Measurements from ENCODE around the gene KMT2B. TPM values are rescaled to one million over a fixed set of nuclear protein-coding genes. Genes with fewer than 3 reads are reported as not detected.

KMT2B gene
- total RNA-seq, 1 donor from 2014 or later, result 36.6 TPM

- no peaks in the 10 kb centered on the region for H3K9me3 ChIP-seq
- intact Hi-C loops (cut with DNase I), result no loop called here
- peak; percentile 100 for ATAC-seq
- H3K4me1 ChIP-seq, result no peaks in the 10 kb centered on the region
- peak; percentile 89 for DNase-seq
- no peaks in the 10 kb centered on the region for H3K36me3 ChIP-seq
- H3K27ac ChIP-seq, result no peak overlapping the region
- no peak overlapping the region for H3K4me3 ChIP-seq
- no peaks in the 10 kb centered on the region for H3K27me3 ChIP-seq
- TF ChIP-seq CTCF (IDR thresholded peaks at IDR 0.05), result peak; percentile 96
Observed at GRCh38 chr19:35693835-35694599, 23.8 kb upstream of the KMT2B start.

GRCh38 chr19:35695895-35696422 is 21.8 kb upstream of the KMT2B start:
- Histone ChIP-seq H3K4me1 (no peaks in the 10 kb centered on the region), H3K36me3 (no peaks in the 10 kb centered on the region), H3K27ac (no peak overlapping the region), H3K27me3 (no peaks in the 10 kb centered on the region), H3K9me3 (no peaks in the 10 kb centered on the region), H3K4me3 (no peak overlapping the region)
- no peak for ATAC-seq
- intact Hi-C loops (cut with DNase I), result no loop called here
- no peak for TF ChIP-seq CTCF (IDR thresholded peaks at IDR 0.05)
- no peak for DNase-seq

GRCh38 chr19:35696835-35697234 is 21.0 kb upstream of the KMT2B start:
- no peak overlapping the region for H3K27ac ChIP-seq
- no peaks in the 10 kb centered on the region for H3K27me3 ChIP-seq
- DNase-seq, result no peak
- no peak overlapping the region for H3K4me3 ChIP-seq
- intact Hi-C loops (cut with DNase I), result no loop called here
- no peak for ATAC-seq
- no peaks in the 10 kb centered on the region for H3K36me3 ChIP-seq
- H3K9me3 ChIP-seq, result no peaks in the 10 kb centered on the region
- no peak for TF ChIP-seq CTCF (IDR thresholded peaks at IDR 0.05)
- peaks cover 1% of the 10 kb centered on the region for H3K4me1 ChIP-seq

- no peaks in the 10 kb centered on the region for H3K9me3 ChIP-seq
- ATAC-seq, result peak; percentile 99
- H3K27ac ChIP-seq, result peak overlapping the region; percentile 58
- no peak for TF ChIP-seq CTCF (IDR thresholded peaks at IDR 0.05)
- no peaks in the 10 kb centered on the region for H3K36me3 ChIP-seq
- H3K4me3 ChIP-seq, result peak overlapping the region; percentile 73
- no peaks in the 10 kb centered on the region for H3K27me3 ChIP-seq
- peaks cover 12% of the 10 kb centered on the region for H3K4me1 ChIP-seq
- DNase-seq, result peak; percentile 96
- intact Hi-C loops (cut with DNase I), result no loop called here
Observed at GRCh38 chr19:35702223-35703012, 15.4 kb upstream of the KMT2B start.

- DNase-seq (no peak), ATAC-seq (no peak)
- H3K36me3 ChIP-seq, result no peaks in the 10 kb centered on the region
- intact Hi-C loops (cut with DNase I), result no loop called here
- no peaks in the 10 kb centered on the region for H3K9me3 ChIP-seq
- H3K27me3 ChIP-seq, result no peaks in the 10 kb centered on the region
- TF ChIP-seq CTCF (IDR thresholded peaks at IDR 0.05), result no peak
- H3K27ac ChIP-seq, result no peak overlapping the region
- peaks cover 12% of the 10 kb centered on the region for H3K4me1 ChIP-seq
- peak overlapping the region; percentile 73 for H3K4me3 ChIP-seq
Observed at GRCh38 chr19:35703343-35703742, 14.5 kb upstream of the KMT2B start.

Measured in upper lobe of right lung (tissue), 1 donor.